Osteocyte (in vitro differentiated cells): ENCODE measurements around the gene TP53BP1. TPM values are rescaled to one million over a fixed set of nuclear protein-coding genes. Genes with fewer than 3 reads are reported as not detected.

Experiments used
- DNase-seq: peaks from one replicate; pipeline ENCODE4 v3.0.0; 2021; ENCODE audit warnings: mixed read lengths; ENCODE audit not compliant: unreplicated experiment; ENCODE audit errors: extremely low spot score
- H3K27ac Mint-ChIP-seq: one replicate; pipeline ENCODE4 v1.8.0; 2021; ENCODE audit warnings: mild to moderate bottlenecking, mixed read lengths; ENCODE audit not compliant: unreplicated experiment
- H3K27me3 Mint-ChIP-seq: one replicate; pipeline ENCODE4 v1.8.0; 2021; ENCODE audit warnings: mixed read lengths; ENCODE audit not compliant: unreplicated experiment
- H3K36me3 Mint-ChIP-seq: one replicate; pipeline ENCODE4 v1.8.0; 2021; ENCODE audit warnings: mixed read lengths; ENCODE audit not compliant: unreplicated experiment
- H3K4me1 Mint-ChIP-seq: one replicate; pipeline ENCODE4 v1.8.0; 2021; ENCODE audit warnings: mixed read lengths; ENCODE audit not compliant: unreplicated experiment
- H3K4me3 Mint-ChIP-seq: one replicate; pipeline ENCODE4 v1.8.0; 2021; ENCODE audit warnings: mild to moderate bottlenecking, moderate library complexity, mixed read lengths; ENCODE audit not compliant: unreplicated experiment
- H3K9me3 Mint-ChIP-seq: one replicate; pipeline ENCODE4 v1.8.0; 2021; ENCODE audit warnings: mixed read lengths; ENCODE audit not compliant: unreplicated experiment
- total RNA-seq: library from RNA; stranded (reverse); gene quantifications from 2 replicates; pipeline ENCODE4 v1.2.1, GENCODE V29; 2021
- TF ChIP-seq, protein P1 (sequence below): fragments of 200-600 bp; sonication (generic); IDR thresholded peaks from 2 replicates; pipeline ENCODE4 v1.5.0; 2021; ENCODE audit warnings: antibody characterized with exemption, mild to moderate bottlenecking, moderate library complexity

Gene TP53BP1
- total RNA-seq, 1 donor from 2014 or later: 61.2 TPM

DNA sequence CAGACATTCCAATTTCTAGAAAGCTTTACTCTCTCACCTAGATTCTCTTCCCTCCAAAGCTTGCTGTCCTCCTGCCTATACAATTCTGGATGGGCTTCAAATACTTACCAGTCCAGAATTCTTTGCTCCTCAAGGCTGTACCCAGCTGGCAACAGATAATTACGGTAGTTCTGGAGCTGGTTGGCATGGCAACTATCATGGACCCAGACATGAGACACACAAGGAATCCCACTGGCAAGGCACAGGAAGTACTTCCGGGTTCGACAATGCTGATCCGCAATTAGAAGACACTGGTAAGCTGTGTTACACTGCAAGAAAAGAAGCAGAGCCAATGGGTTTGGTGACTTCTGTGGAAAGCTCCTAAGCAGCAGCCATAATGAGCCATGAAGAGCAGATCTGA, 84.2 kb downstream of the TP53BP1 start:
- H3K9me3 Mint-ChIP-seq: no peaks in the 10 kb centered on the region
- H3K27ac Mint-ChIP-seq: no peak overlapping the region
- no peak for DNase-seq
- no peaks in the 10 kb centered on the region for H3K27me3 Mint-ChIP-seq
- H3K4me1 Mint-ChIP-seq: no peaks in the 10 kb centered on the region
- TF ChIP-seq, protein P1, sequence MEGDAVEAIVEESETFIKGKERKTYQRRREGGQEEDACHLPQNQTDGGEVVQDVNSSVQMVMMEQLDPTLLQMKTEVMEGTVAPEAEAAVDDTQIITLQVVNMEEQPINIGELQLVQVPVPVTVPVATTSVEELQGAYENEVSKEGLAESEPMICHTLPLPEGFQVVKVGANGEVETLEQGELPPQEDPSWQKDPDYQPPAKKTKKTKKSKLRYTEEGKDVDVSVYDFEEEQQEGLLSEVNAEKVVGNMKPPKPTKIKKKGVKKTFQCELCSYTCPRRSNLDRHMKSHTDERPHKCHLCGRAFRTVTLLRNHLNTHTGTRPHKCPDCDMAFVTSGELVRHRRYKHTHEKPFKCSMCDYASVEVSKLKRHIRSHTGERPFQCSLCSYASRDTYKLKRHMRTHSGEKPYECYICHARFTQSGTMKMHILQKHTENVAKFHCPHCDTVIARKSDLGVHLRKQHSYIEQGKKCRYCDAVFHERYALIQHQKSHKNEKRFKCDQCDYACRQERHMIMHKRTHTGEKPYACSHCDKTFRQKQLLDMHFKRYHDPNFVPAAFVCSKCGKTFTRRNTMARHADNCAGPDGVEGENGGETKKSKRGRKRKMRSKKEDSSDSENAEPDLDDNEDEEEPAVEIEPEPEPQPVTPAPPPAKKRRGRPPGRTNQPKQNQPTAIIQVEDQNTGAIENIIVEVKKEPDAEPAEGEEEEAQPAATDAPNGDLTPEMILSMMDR: no peak
- peaks cover 80% of the 10 kb centered on the region for H3K36me3 Mint-ChIP-seq
- H3K4me3 Mint-ChIP-seq: no peak overlapping the region

DNA sequence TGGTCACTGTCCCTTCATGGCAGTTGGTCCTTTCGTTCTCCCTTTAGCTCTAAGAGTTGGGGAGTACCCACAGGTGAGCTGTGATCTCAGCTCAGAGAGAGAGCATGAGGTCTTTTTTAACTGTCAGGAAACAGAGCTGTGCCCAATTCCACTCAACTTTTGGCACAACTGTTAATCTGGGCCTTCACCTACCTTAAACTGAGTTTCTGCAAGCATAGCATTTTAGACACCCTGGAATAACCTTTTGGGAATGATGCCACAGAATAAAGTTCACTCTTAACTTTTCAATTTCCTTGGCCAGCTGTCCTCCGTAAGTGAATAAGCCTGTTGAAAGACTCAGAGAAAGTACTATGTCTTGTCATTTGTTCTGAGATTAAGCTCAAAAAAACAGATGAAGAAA, 86.1 kb downstream of the TP53BP1 start:
- H3K27me3 Mint-ChIP-seq: no peaks in the 10 kb centered on the region
- H3K4me3 Mint-ChIP-seq: no peak overlapping the region
- H3K4me1 Mint-ChIP-seq: no peaks in the 10 kb centered on the region
- peaks cover 80% of the 10 kb centered on the region for H3K36me3 Mint-ChIP-seq
- H3K27ac Mint-ChIP-seq: no peak overlapping the region
- no peaks in the 10 kb centered on the region for H3K9me3 Mint-ChIP-seq
- no peak for DNase-seq
- TF ChIP-seq, protein P1: no peak

DNA sequence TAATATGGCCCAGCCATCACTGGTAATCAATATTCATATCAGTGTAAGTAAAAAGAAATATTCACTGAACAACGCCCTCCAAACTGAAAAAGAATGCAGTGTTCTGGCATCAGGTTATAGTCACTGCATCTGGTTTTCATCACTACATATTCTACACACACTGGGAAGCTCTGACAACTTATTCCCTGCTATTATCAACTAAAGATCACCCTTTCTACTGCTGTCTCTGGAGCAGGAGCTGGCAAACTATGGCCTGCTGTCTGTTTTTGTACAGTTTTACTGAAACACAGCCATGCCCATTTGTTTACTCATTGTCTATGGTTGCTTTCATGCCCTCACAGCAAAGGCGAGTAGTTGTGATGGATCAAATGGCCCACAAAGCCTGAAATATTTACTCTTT, 86.8 kb downstream of the TP53BP1 start:
- H3K9me3 Mint-ChIP-seq: no peaks in the 10 kb centered on the region
- H3K36me3 Mint-ChIP-seq: peaks cover 79% of the 10 kb centered on the region
- H3K27ac Mint-ChIP-seq: no peak overlapping the region
- DNase-seq: no peak
- no peaks in the 10 kb centered on the region for H3K27me3 Mint-ChIP-seq
- no peak overlapping the region for H3K4me3 Mint-ChIP-seq
- TF ChIP-seq, protein P1: no peak
- no peaks in the 10 kb centered on the region for H3K4me1 Mint-ChIP-seq

- TF ChIP-seq, protein P1: no peak
- peaks cover 69% of the 10 kb centered on the region for H3K36me3 Mint-ChIP-seq
- no peak overlapping the region for H3K4me3 Mint-ChIP-seq
- DNase-seq: no peak
- H3K27me3 Mint-ChIP-seq: no peaks in the 10 kb centered on the region
- no peaks in the 10 kb centered on the region for H3K9me3 Mint-ChIP-seq
- H3K27ac Mint-ChIP-seq: no peak overlapping the region
- H3K4me1 Mint-ChIP-seq: no peaks in the 10 kb centered on the region
Measured at GRCh38 chr15:43404130-43404529, 88.8 kb downstream of the TP53BP1 start.

GRCh38 chr15:43403616-43404015, 89.3 kb downstream of the TP53BP1 start:
- no peak overlapping the region for H3K27ac Mint-ChIP-seq
- H3K36me3 Mint-ChIP-seq: peaks cover 67% of the 10 kb centered on the region
- no peaks in the 10 kb centered on the region for H3K27me3 Mint-ChIP-seq
- no peaks in the 10 kb centered on the region for H3K4me1 Mint-ChIP-seq
- no peak overlapping the region for H3K4me3 Mint-ChIP-seq
- TF ChIP-seq, protein P1: no peak
- no peaks in the 10 kb centered on the region for H3K9me3 Mint-ChIP-seq
- no peak for DNase-seq
